ENCODE results near the gene IQCC.

- no peak for TF ChIP-seq YY1 (IDR thresholded peaks at IDR 0.05; ENCODE audit: insufficient read depth, insufficient read length)
- TF ChIP-seq ZNF274 (IDR thresholded peaks at IDR 0.05; ENCODE audit: low read depth, low read length): no peak
- no peak for TF ChIP-seq SUZ12 (IDR thresholded peaks at IDR 0.05; ENCODE audit: extremely low read depth, insufficient read depth, insufficient read length)
Measured at GRCh38 chr1:32219022-32219421, 13.6 kb downstream of the IQCC start.
